Gastroesophageal sphincter (tissue), 3 donors: ENCODE measurements around the gene FCGR2B.
"Not testable (repeated sequence)": the region's sequence is repeated elsewhere in the genome, so short reads cannot be mapped to it uniquely, and the experiment has no call there.

Source experiments
- CTCF ChIP-seq, 4 experiments: fragments of 200-600 bp in 2 of 4; fragments of 450-650 bp in 2 of 4; sonication (generic) in 1 of 4; IDR thresholded peaks; one replicate each; pipeline ENCODE4 v1.5.1; 2017 to 2019; ENCODE audit warnings: antibody characterized with exemption in 4 of 4, mild to moderate bottlenecking in 2 of 4, moderate library complexity in 2 of 4
- EP300 ChIP-seq: sonication (generic); formaldehyde crosslinking; IDR thresholded peaks from one replicate; pipeline ENCODE4 v1.6.1; 2017; ENCODE audit warnings: antibody characterized with exemption, mild to moderate bottlenecking
- POLR2A ChIP-seq, 2 donors: fragments of 450-650 bp; IDR thresholded peaks; one replicate each; pipeline ENCODE4 v1.6.1; 2017; ENCODE audit warnings: antibody characterized with exemption in 2 of 2, mild to moderate bottlenecking in 2 of 2, moderate library complexity in 1 of 2
- POLR2AphosphoS5 ChIP-seq: sonication (generic); formaldehyde crosslinking; IDR thresholded peaks from one replicate; pipeline ENCODE4 v1.6.1; 2017; ENCODE audit warnings: antibody characterized with exemption

GRCh38 chr1:161643481-161644208, 19.3 kb upstream of the FCGR2B start:
- TF ChIP-seq POLR2A (IDR thresholded peaks at IDR 0.05); CTCF (IDR thresholded peaks at IDR 0.05); EP300; POLR2AphosphoS5: not testable (repeated sequence)
